Mucosa of descending colon (tissue), 3 donors: ENCODE results near the gene HPS1. TPM values are rescaled to one million over a fixed set of nuclear protein-coding genes. Genes with fewer than 3 reads are reported as not detected.

ENCODE experiments used
- ATAC-seq: fragments of 200-7000 bp; cut with Tn5 transposase; one replicate; pipeline ENCODE4 v1.9.1; 2020; ENCODE audit warnings: mild to moderate bottlenecking, moderate library complexity
- DNase-seq, 3 donors: peaks; one replicate each; pipeline ENCODE4 v3.0.0-alpha.2; 2020
- H3K36me3 ChIP-seq: fragments of 200-600 bp; one replicate; pipeline ENCODE4 v1.8.0; 2021; ENCODE audit warnings: low read depth, mild to moderate bottlenecking
- H3K4me1 ChIP-seq: fragments of 200-600 bp; one replicate; pipeline ENCODE4 v1.8.0; 2021; ENCODE audit warnings: low read depth, mild to moderate bottlenecking
- H3K4me3 ChIP-seq: fragments of 200-600 bp; one replicate; pipeline ENCODE4 v1.8.0; 2021; ENCODE audit warnings: mild to moderate bottlenecking
- H3K9me3 ChIP-seq: fragments of 200-600 bp; one replicate; pipeline ENCODE4 v1.8.0; 2021; ENCODE audit warnings: mild to moderate bottlenecking
- CTCF ChIP-seq: fragments of 200-600 bp; IDR thresholded peaks from one replicate; pipeline ENCODE4 v1.8.0; 2022; ENCODE audit warnings: antibody characterized with exemption, mild to moderate bottlenecking
- intact Hi-C, 2 donors: fragments of 100-400 bp; cut with DNase I in 1 of 2; cut with micrococcal nuclease in 1 of 2; formaldehyde crosslinking; loops; one replicate each; pipeline versions ENCODE4 v1.11.0 to v1.11.1; 2022; cut with DNase I, micrococcal nuclease
- total RNA-seq, 3 donors: library from RNA; stranded (reverse); fragmentation: NEBNext Ultra II Directional in 2 of 3; extraction: Animal tissue kit (Norgen Biotek cat#: 25700) in 2 of 3; gene quantifications; one replicate each; pipeline versions ENCODE4 v1.2.1 to v1.2.4, GENCODE V29; 2021 to 2023
- donor health status: DM: no; HTN: no; CAD: no; lungs with moderate emphysema.
- donor health status: DM: no; HTN: no; CAD: no.
- donor health status: DM: no; HTN: yes; CAD: no.

HPS1 gene
- total RNA-seq, 3 donors from 2014 or later: 80.9 to 101 (median 85.4) TPM

- no peaks in the 10 kb centered on the region for H3K36me3 ChIP-seq
- ATAC-seq: peak; percentile 81
Observed at GRCh38 chr10:98425511-98426352, 21.0 kb downstream of the HPS1 start.

GRCh38 chr10:98424295-98425254, 22.2 kb downstream of the HPS1 start:
- Histone ChIP-seq H3K9me3 (no peaks in the 10 kb centered on the region), H3K36me3 (no peaks in the 10 kb centered on the region), H3K4me1 (no peaks in the 10 kb centered on the region), H3K4me3 (no peak overlapping the region)
- ATAC-seq: no peak
- intact Hi-C loops: no loop called here
- no peak for DNase-seq
- TF ChIP-seq CTCF: no peak

More at GRCh38 chr10:98425511-98426352, 21.0 kb downstream of the HPS1 start:
- peak; percentile 61 for TF ChIP-seq CTCF
- no peaks in the 10 kb centered on the region for H3K4me1 ChIP-seq
- no peaks in the 10 kb centered on the region for H3K9me3 ChIP-seq
- H3K4me3 ChIP-seq: no peak overlapping the region
- peak in 2 of 3 donors; percentile 54 to 55 for DNase-seq
- intact Hi-C loops: no loop called here

GRCh38 chr10:98423691-98424120, 23.0 kb downstream of the HPS1 start:
- no peak overlapping the region for H3K4me3 ChIP-seq
- no peak for ATAC-seq
- no peak for TF ChIP-seq CTCF
- no peaks in the 10 kb centered on the region for H3K9me3 ChIP-seq
- H3K36me3 ChIP-seq: no peaks in the 10 kb centered on the region
- intact Hi-C loops: no loop called here
- H3K4me1 ChIP-seq: no peaks in the 10 kb centered on the region
- no peak for DNase-seq

GRCh38 chr10:98422182-98422581, 24.6 kb downstream of the HPS1 start:
- Histone ChIP-seq H3K4me1 (no peaks in the 10 kb centered on the region), H3K4me3 (no peak overlapping the region), H3K9me3 (no peaks in the 10 kb centered on the region), H3K36me3 (no peaks in the 10 kb centered on the region)
- intact Hi-C loops: no loop called here
- ATAC-seq (no peak), DNase-seq (no peak)
- TF ChIP-seq CTCF: no peak

- Histone ChIP-seq H3K36me3 (no peaks in the 10 kb centered on the region), H3K4me1 (no peaks in the 10 kb centered on the region), H3K4me3 (no peak overlapping the region), H3K9me3 (no peaks in the 10 kb centered on the region)
- no peak for DNase-seq
- ATAC-seq: no peak
- no peak for TF ChIP-seq CTCF
- intact Hi-C loops: no loop called here
Observed at GRCh38 chr10:98420786-98421185, 25.9 kb downstream of the HPS1 start.
